Ishikawa (cell line): ENCODE results near the gene TMEM88.

Experiments
- CEBPB ChIP-seq: IDR thresholded peaks from 2 replicates; pipeline ENCODE4 v1.6.1; 2012
- CREB1 ChIP-seq: IDR thresholded peaks from 2 replicates; pipeline ENCODE4 v1.6.1; 2012; ENCODE audit warnings: low read depth
- EGR1 ChIP-seq: IDR thresholded peaks from 2 replicates; pipeline ENCODE4 v1.6.1; 2012
- EP300 ChIP-seq: IDR thresholded peaks from 2 replicates; pipeline ENCODE4 v1.6.1; 2012; ENCODE audit warnings: borderline replicate concordance
- MAX ChIP-seq: IDR thresholded peaks from 2 replicates; pipeline ENCODE4 v1.6.1; 2012
- NFIC ChIP-seq: IDR thresholded peaks from 2 replicates; pipeline ENCODE4 v1.6.1; 2012
- RAD21 ChIP-seq: IDR thresholded peaks from 2 replicates; pipeline ENCODE4 v1.6.1; 2012; ENCODE audit warnings: low read depth
- TAF1 ChIP-seq: IDR thresholded peaks from 2 replicates; pipeline ENCODE4 v1.6.1; 2012; ENCODE audit warnings: low read depth, mild to moderate bottlenecking
- TEAD4 ChIP-seq: IDR thresholded peaks from 2 replicates; pipeline ENCODE4 v1.6.1; 2012
- YY1 ChIP-seq: IDR thresholded peaks from 2 replicates; pipeline ENCODE4 v1.6.1; 2012; ENCODE audit warnings: low read depth
- TF ChIP-seq, protein P1 (sequence below): IDR thresholded peaks from 2 replicates; pipeline ENCODE4 v1.6.1; 2012

- TF ChIP-seq RAD21 (no peak), TAF1 (no peak), TEAD4 (no peak), CEBPB (no peak), EP300 (no peak), MAX (no peak), EGR1 (no peak), CREB1 (no peak), NFIC (no peak), YY1 (no peak)
- TF ChIP-seq, protein P1, sequence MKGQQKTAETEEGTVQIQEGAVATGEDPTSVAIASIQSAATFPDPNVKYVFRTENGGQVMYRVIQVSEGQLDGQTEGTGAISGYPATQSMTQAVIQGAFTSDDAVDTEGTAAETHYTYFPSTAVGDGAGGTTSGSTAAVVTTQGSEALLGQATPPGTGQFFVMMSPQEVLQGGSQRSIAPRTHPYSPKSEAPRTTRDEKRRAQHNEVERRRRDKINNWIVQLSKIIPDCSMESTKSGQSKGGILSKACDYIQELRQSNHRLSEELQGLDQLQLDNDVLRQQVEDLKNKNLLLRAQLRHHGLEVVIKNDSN: no peak
Measured at GRCh38 chr17:7809086-7809790, 45.6 kb upstream of the TMEM88 start.
